Heart right ventricle (tissue), 16 donors: ENCODE results near the gene MTMR3. TPM values are rescaled to one million over a fixed set of nuclear protein-coding genes. Genes with fewer than 3 reads are reported as not detected.

Experiments
- ATAC-seq, 8 donors: fragments of 200-7000 bp; cut with Tn5 transposase; one replicate each; pipeline ENCODE4 v1.9.1; 2020; ENCODE audit warnings: mild to moderate bottlenecking in 8 of 8, moderate library complexity in 8 of 8, moderate number of reproducible peaks in 1 of 8
- DNase-seq, 2 donors: peaks; one replicate each; pipeline ENCODE4 v3.0.0-alpha.2; 2020
- H3K27ac ChIP-seq, 10 donors: fragments of 200-600 bp; sonication (generic) in 2 of 10; one replicate each; pipeline versions ENCODE4 v1.5.0 to v1.8.0; 2020 to 2022; ENCODE audit warnings: mild to moderate bottlenecking in 3 of 10
- H3K27me3 ChIP-seq, 7 donors: fragments of 200-600 bp; one replicate each; pipeline ENCODE4 v1.8.0; 2021 to 2022; ENCODE audit warnings: mild to moderate bottlenecking in 2 of 7
- H3K36me3 ChIP-seq, 9 donors: fragments of 200-600 bp; sonication (generic) in 1 of 9; one replicate each; pipeline versions ENCODE4 v1.5.0 to v1.8.0; 2020 to 2022; ENCODE audit warnings: mild to moderate bottlenecking in 2 of 9
- H3K4me1 ChIP-seq, 9 donors: fragments of 200-600 bp; sonication (generic) in 1 of 9; one replicate each; pipeline versions ENCODE4 v1.5.0 to v1.8.0; 2020 to 2022; ENCODE audit warnings: mild to moderate bottlenecking in 4 of 9
- H3K4me3 ChIP-seq, 10 donors: fragments of 200-600 bp; sonication (generic) in 2 of 10; one replicate each; pipeline versions ENCODE4 v1.5.0 to v1.8.0; 2020 to 2022; ENCODE audit warnings: mild to moderate bottlenecking in 7 of 10, moderate library complexity in 2 of 10
- H3K9me3 ChIP-seq, 11 donors: fragments of 200-600 bp in 10 of 11; sonication (generic) in 2 of 11; one replicate each; pipeline versions ENCODE4 v1.5.0 to v1.8.0; 2013 to 2022; ENCODE audit warnings: mild to moderate bottlenecking in 2 of 11, control low read depth in 1 of 11, moderate library complexity in 1 of 11
- CTCF ChIP-seq, 9 donors: fragments of 200-600 bp; sonication (generic) in 2 of 9; IDR thresholded peaks; one replicate each; pipeline versions ENCODE4 v1.5.0 to v1.8.0; 2021 to 2022; ENCODE audit warnings: antibody characterized with exemption in 9 of 9, mild to moderate bottlenecking in 5 of 9, moderate library complexity in 1 of 9
- WGBS, 2 donors: extraction: QIAGEN DNeasy Blood & Tissue Kit; methylation state at CpG; one replicate each; pipeline ENCODE4 v1.1.7; 2013; ENCODE audit warnings: inconsistent platforms in 1 of 2; 5-methylcytosine and 5-hydroxymethylcytosine counted together
- intact Hi-C, 10 donors: fragments of 100-400 bp; cut with DNase I; formaldehyde crosslinking; loops; one replicate each; pipeline versions ENCODE4 v1.11.1 to v1.14.2; 2022
- polyA plus RNA-seq, 2 donors: library from polyadenylated mRNA; stranded (reverse); fragments of 200-250 nt; gene quantifications; one replicate each; pipeline ENCODE4 v1.2.3, GENCODE V29; 2013
- total RNA-seq, 10 donors: library from RNA; stranded (reverse); fragmentation: NEBNext Ultra II Directional in 3 of 10; extraction: Animal tissue kit (Norgen Biotek cat#: 25700) in 3 of 10; gene quantifications; one replicate each; pipeline versions ENCODE4 v1.2.1 to v1.2.4, GENCODE V29; 2021 to 2023
- donor health status: Arrhythmogenic right ventricular cardiomyopathy.
- donor health status: ischemic (EF 13 %, LVEDD 7.1; RV severe dilation, severe dysfunction).
- donor health status: healthy with polysubstance abuse.
- donor health status: DM: no; HTN: yes; CAD: no.
- donor health status: DM: no; HTN: no; CAD: no.
- donor health status: ischemic (EF 25% LVEDD 6.9; RV normal size, moderate dysfunction).
- donor health status: ischemic (EF 25% LVEDD 5.7; RV mildly dilated, moderate dysfunction).
- donor health status: healthy.
- donor health status: DM: yes; HTN: yes; CAD: no.
- donor health status: Ischemic cardiomyopathy.
- donor health status: ischemic (EF 35%, LVEDD 5.7; RV mildly dilated, moderate dysfunction).
- donor health status: nonischemic (EF 11% LVEDD 7.7; RV severe dilation, severe dysfunction).
- donor health status: DM: yes; HTN: yes; CAD: no.
- donor health status: PGD.
- donor health status: ischemic (EF 29% LVEDD 5.4; RV normal size, mild dysfunction).
- donor health status: nonischemic (EF 23%, LVEDD 6.1; RV moderate dilation, normal function).

The MTMR3 gene
- total and polyA plus RNA-seq, 12 donors, result 9.8 to 42.9 (median 34.6) TPM

DNA sequence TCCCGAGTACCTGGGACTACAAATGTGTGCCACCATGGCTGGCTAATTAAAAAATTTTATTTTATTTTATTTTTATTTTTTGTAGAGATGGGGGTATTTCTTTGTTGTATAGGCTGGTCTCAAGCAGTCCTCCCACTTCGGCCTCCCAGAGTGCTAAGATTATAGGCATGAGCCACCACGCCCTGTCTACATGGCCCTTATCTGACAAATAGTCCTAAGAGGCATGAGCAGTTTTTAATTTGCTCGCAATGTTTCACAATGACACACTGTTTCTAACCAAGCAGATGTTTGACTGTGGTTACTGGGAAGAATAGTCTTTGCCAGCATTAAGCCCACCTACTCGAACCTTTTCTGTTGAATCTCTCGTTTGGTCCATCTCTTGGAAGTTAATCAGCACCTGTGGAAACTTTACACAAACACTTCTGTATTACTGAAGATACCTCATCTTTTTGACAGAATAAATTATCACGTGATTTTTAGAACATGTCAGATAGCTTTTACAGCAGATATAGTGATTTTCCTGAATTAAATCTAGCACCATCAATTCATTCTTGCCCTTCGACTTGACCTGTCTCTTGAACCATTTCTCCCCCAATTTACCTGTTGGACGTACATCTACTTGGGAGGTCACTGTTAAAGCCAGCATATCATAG is 71.4 kb downstream of the MTMR3 start:
- TF ChIP-seq CTCF (IDR thresholded peaks at IDR 0.05), result no peak
- no peak overlapping the region for H3K27ac ChIP-seq
- no peak for DNase-seq
- H3K4me1 ChIP-seq, result peaks cover 0 to 47% (median 33%) of the 10 kb centered on the region in 9 donors
- WGBS, 2 donors, result 88 to 93% methylated on average over 9 of the region's 9 CpGs
- peak in 1 of 8 donors; percentile 49 for ATAC-seq
- no peaks in the 10 kb centered on the region for H3K9me3 ChIP-seq
- intact Hi-C loops, result no loop called here
- peaks cover 0 to 8% (median 0%) of the 10 kb centered on the region in 9 donors for H3K36me3 ChIP-seq
- no peak overlapping the region for H3K4me3 ChIP-seq
- H3K27me3 ChIP-seq, result no peaks in the 10 kb centered on the region

- no peaks in the 10 kb centered on the region for H3K9me3 ChIP-seq
- ATAC-seq, result no peak
- peaks cover 0 to 10% (median 0%) of the 10 kb centered on the region in 9 donors for H3K36me3 ChIP-seq
- DNase-seq, result no peak
- no peak overlapping the region for H3K4me3 ChIP-seq
- WGBS, 2 donors, result 94 to 97% methylated on average over 1 of the region's 1 CpG
- TF ChIP-seq CTCF (IDR thresholded peaks at IDR 0.05), result no peak
- peaks cover 0 to 26% (median 17%) of the 10 kb centered on the region in 9 donors for H3K4me1 ChIP-seq
- intact Hi-C loops, result loop anchor here in 1 of 10 donors (5.0 kb wide), 1 partner anchor 39 kb away; no protein-coding TSS in a partner anchor
- no peaks in the 10 kb centered on the region for H3K27me3 ChIP-seq
- no peak overlapping the region for H3K27ac ChIP-seq
Measured at GRCh38 chr22:29956680-29957079, 73.7 kb downstream of the MTMR3 start.

DNA sequence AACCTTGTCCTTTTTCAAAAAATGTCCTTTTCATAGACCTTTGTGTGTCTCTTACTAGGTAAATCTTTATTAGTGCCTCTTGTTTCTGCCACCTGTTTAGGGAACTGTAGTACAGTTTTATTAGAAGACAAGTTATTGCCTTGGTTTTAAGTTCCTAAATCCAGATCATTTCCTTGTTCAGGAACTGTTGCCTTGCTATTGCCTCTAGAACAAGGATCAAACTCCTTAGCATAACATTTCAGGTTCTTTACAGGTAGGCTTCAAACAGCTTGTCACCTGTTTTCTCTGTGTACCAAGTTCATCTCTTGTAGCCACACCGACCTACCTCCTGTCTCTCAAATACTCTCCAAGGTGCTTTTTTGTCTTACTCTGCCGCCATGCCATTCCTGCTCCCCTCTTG is 75.2 kb downstream of the MTMR3 start:
- WGBS, 2 donors, result 94 to 96% methylated on average over 2 of the region's 2 CpGs
- no peak for ATAC-seq
- intact Hi-C loops, result loop anchor here in 1 of 10 donors (5.0 kb wide), 1 partner anchor 41 kb away; no protein-coding TSS in a partner anchor

GRCh38 chr22:29964776-29965175 is 81.8 kb downstream of the MTMR3 start:
- intact Hi-C loops, result no loop called here
- Histone ChIP-seq H3K27ac (no peak overlapping the region), H3K9me3 (no peaks in the 10 kb centered on the region), H3K36me3 (peaks cover 0 to 13% (median 0%) of the 10 kb centered on the region in 9 donors), H3K4me3 (no peak overlapping the region), H3K27me3 (no peaks in the 10 kb centered on the region), H3K4me1 (peaks cover 0 to 14% (median 0%) of the 10 kb centered on the region in 9 donors)
- no peak for TF ChIP-seq CTCF (IDR thresholded peaks at IDR 0.05)
- ATAC-seq (no peak), DNase-seq (no peak)
- 66 to 89% methylated on average over 5 of the region's 5 CpGs for WGBS, 2 donors

More for the DNA sequence above, 75.2 kb downstream of the MTMR3 start:
- Histone ChIP-seq H3K27me3 (no peaks in the 10 kb centered on the region), H3K4me1 (peaks cover 0 to 12% (median 5%) of the 10 kb centered on the region in 9 donors), H3K9me3 (no peaks in the 10 kb centered on the region), H3K27ac (no peak overlapping the region), H3K36me3 (peaks cover 0 to 20% (median 0%) of the 10 kb centered on the region in 9 donors), H3K4me3 (no peak overlapping the region)
- no peak for DNase-seq
- TF ChIP-seq CTCF (IDR thresholded peaks at IDR 0.05), result no peak
